H1 (cell line): ENCODE results near the gene VPS9D1. TPM values are rescaled to one million over a fixed set of nuclear protein-coding genes. Genes with fewer than 3 reads are reported as not detected.

Experiments used
- BCL11A ChIP-seq, 2 experiments: IDR thresholded peaks; one replicate each; pipeline ENCODE4 v1.6.1; 2011; ENCODE audit warnings: low read depth in 2 of 2, low read length in 2 of 2, mild to moderate bottlenecking in 2 of 2
- CEBPB ChIP-seq: IDR thresholded peaks from 2 replicates; pipeline ENCODE4 v1.6.1; 2012; ENCODE audit warnings: low read depth, low read length
- CHD2 ChIP-seq: IDR thresholded peaks from 2 replicates; pipeline ENCODE4 v1.6.1; 2012; ENCODE audit warnings: low read length, improper control_type of control experiment
- HDAC6 ChIP-seq: IDR thresholded peaks from one replicate; pipeline ENCODE4 v1.7.1; 2012; ENCODE audit warnings: low read depth, mild to moderate bottlenecking, inconsistent platforms, low read length, moderate library complexity
- JUN ChIP-seq: IDR thresholded peaks from 2 replicates; pipeline ENCODE4 v1.6.1; 2011; ENCODE audit warnings: low read depth, mild to moderate bottlenecking, improper control_type of control experiment, low read length
- JUND ChIP-seq: IDR thresholded peaks from 2 replicates; pipeline ENCODE4 v1.6.1; 2011; ENCODE audit warnings: mild to moderate bottlenecking, improper control_type of control experiment, low read length
- KDM1A ChIP-seq: fragments of 200-600, 300-600 bp; sonication (generic); IDR thresholded peaks from 2 replicates; pipeline ENCODE4 v1.7.1; 2016; ENCODE audit warnings: mild to moderate bottlenecking, low read length, borderline replicate concordance
- SIRT6 ChIP-seq: IDR thresholded peaks from one replicate; pipeline ENCODE4 v1.7.1; 2012; ENCODE audit warnings: low read length, inconsistent platforms
- SRF ChIP-seq: IDR thresholded peaks from 2 replicates; pipeline ENCODE4 v1.6.1; 2011; ENCODE audit warnings: mild to moderate bottlenecking, low read depth, low read length, moderate library complexity
- SUZ12 ChIP-seq: fragments of 200-600 bp; sonication (generic); IDR thresholded peaks from 2 replicates; pipeline ENCODE4 v1.6.1; 2012; ENCODE audit warnings: mild to moderate bottlenecking, inconsistent platforms, low read length, moderate library complexity, mixed read lengths
- TEAD4 ChIP-seq: IDR thresholded peaks from 2 replicates; pipeline ENCODE4 v1.6.1; 2012; ENCODE audit warnings: low read depth, low read length, inconsistent platforms, mixed read lengths
- polyA plus RNA-seq, 7 experiments: library from polyadenylated mRNA; depleted of rRNA in 3 of 7; stranded (reverse) in 5 of 7; unstranded in 2 of 7; fragments of >200 nt in 5 of 7; fragments of 200-250 nt in 2 of 7; gene quantifications; 1 replicate in 5 of 7; 2 replicates in 1 of 7; 4 replicates in 1 of 7; pipeline versions ENCODE4 v1.2.1 to v1.2.3, GENCODE V29; 2011 to 2013; ENCODE audit warnings: missing spikeins in 2 of 7, mixed read lengths in 2 of 7
- total RNA-seq: library from RNA; stranded (reverse); fragmentation: NEBNext Ultra II Directional; extraction: Animal tissue kit (Norgen Biotek cat#: 25700); gene quantifications from 2 replicates; pipeline ENCODE4 v1.2.1, GENCODE V29; 2021
- TF ChIP-seq, protein P1 (sequence below): fragments of 300-600 bp; sonication (generic); IDR thresholded peaks from 2 replicates; pipeline ENCODE4 v1.7.1; 2012; ENCODE audit warnings: low read length, moderate library complexity, mild to moderate bottlenecking, inconsistent platforms; ENCODE audit not compliant: insufficient replicate concordance

Gene VPS9D1
- total and polyA plus RNA-seq, 2 of the 8 experiments (the other 6 are each of a cell fraction or from before 2014, with no cell fraction given), result 2.9 to 5.4 TPM

DNA sequence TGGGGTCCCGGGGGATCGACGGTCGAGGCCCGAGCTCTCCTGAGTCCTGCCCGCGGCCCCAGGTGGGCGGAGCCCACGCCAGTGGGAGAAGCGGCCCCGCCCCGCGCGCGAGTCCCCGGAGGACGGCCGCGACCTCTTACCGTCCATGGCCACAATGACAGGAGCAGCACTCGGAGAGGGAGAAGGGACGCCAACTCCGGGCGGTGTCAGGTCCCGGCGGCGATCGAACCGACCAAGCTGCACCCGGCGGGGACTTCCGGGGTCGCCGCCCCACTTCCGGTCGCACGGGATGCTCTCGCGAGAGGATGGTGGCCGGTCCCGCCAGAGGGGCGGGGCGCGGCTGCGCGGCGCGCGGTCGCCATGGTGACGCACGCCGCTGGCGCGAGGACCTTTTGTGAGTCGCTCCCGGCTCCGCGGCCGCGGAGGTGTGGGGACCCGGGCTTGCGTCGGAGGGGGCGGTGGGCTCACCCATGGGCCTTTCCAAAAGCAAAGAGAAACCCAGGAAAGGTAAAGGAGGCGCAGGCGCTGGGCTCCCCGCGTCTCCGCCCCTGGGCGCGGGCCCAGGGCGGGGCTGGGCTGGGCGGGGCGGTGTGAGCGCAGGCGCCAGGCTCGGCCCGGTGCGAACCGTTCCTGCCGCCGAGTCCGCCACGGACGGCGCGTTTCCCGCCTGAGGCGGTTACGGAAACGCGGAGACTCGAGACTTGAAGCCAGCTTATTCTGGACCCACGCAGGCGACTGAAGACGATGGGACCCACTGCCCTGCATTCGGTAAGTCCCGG, 63.1 kb downstream of the VPS9D1 start, which contains the start of the genes CHMP1A and SPATA33 (continued):
- TF ChIP-seq, protein P1, sequence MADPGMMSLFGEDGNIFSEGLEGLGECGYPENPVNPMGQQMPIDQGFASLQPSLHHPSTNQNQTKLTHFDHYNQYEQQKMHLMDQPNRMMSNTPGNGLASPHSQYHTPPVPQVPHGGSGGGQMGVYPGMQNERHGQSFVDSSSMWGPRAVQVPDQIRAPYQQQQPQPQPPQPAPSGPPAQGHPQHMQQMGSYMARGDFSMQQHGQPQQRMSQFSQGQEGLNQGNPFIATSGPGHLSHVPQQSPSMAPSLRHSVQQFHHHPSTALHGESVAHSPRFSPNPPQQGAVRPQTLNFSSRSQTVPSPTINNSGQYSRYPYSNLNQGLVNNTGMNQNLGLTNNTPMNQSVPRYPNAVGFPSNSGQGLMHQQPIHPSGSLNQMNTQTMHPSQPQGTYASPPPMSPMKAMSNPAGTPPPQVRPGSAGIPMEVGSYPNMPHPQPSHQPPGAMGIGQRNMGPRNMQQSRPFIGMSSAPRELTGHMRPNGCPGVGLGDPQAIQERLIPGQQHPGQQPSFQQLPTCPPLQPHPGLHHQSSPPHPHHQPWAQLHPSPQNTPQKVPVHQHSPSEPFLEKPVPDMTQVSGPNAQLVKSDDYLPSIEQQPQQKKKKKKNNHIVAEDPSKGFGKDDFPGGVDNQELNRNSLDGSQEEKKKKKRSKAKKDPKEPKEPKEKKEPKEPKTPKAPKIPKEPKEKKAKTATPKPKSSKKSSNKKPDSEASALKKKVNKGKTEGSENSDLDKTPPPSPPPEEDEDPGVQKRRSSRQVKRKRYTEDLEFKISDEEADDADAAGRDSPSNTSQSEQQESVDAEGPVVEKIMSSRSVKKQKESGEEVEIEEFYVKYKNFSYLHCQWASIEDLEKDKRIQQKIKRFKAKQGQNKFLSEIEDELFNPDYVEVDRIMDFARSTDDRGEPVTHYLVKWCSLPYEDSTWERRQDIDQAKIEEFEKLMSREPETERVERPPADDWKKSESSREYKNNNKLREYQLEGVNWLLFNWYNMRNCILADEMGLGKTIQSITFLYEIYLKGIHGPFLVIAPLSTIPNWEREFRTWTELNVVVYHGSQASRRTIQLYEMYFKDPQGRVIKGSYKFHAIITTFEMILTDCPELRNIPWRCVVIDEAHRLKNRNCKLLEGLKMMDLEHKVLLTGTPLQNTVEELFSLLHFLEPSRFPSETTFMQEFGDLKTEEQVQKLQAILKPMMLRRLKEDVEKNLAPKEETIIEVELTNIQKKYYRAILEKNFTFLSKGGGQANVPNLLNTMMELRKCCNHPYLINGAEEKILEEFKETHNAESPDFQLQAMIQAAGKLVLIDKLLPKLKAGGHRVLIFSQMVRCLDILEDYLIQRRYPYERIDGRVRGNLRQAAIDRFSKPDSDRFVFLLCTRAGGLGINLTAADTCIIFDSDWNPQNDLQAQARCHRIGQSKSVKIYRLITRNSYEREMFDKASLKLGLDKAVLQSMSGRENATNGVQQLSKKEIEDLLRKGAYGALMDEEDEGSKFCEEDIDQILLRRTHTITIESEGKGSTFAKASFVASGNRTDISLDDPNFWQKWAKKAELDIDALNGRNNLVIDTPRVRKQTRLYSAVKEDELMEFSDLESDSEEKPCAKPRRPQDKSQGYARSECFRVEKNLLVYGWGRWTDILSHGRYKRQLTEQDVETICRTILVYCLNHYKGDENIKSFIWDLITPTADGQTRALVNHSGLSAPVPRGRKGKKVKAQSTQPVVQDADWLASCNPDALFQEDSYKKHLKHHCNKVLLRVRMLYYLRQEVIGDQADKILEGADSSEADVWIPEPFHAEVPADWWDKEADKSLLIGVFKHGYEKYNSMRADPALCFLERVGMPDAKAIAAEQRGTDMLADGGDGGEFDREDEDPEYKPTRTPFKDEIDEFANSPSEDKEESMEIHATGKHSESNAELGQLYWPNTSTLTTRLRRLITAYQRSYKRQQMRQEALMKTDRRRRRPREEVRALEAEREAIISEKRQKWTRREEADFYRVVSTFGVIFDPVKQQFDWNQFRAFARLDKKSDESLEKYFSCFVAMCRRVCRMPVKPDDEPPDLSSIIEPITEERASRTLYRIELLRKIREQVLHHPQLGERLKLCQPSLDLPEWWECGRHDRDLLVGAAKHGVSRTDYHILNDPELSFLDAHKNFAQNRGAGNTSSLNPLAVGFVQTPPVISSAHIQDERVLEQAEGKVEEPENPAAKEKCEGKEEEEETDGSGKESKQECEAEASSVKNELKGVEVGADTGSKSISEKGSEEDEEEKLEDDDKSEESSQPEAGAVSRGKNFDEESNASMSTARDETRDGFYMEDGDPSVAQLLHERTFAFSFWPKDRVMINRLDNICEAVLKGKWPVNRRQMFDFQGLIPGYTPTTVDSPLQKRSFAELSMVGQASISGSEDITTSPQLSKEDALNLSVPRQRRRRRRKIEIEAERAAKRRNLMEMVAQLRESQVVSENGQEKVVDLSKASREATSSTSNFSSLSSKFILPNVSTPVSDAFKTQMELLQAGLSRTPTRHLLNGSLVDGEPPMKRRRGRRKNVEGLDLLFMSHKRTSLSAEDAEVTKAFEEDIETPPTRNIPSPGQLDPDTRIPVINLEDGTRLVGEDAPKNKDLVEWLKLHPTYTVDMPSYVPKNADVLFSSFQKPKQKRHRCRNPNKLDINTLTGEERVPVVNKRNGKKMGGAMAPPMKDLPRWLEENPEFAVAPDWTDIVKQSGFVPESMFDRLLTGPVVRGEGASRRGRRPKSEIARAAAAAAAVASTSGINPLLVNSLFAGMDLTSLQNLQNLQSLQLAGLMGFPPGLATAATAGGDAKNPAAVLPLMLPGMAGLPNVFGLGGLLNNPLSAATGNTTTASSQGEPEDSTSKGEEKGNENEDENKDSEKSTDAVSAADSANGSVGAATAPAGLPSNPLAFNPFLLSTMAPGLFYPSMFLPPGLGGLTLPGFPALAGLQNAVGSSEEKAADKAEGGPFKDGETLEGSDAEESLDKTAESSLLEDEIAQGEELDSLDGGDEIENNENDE, result no peak
- TF ChIP-seq JUND, result no peak; the same call in 1 of the 2 replicates
- TF ChIP-seq CEBPB, result no peak
- TF ChIP-seq SIRT6, result no peak
- TF ChIP-seq KDM1A, result no peak
- TF ChIP-seq SRF, result peak; percentile 1; the same call in 1 of the 2 replicates
- TF ChIP-seq TEAD4, result no peak
- peak; percentile 93 for TF ChIP-seq CHD2
- TF ChIP-seq HDAC6, result no peak
- TF ChIP-seq BCL11A (IDR thresholded peaks at IDR 0.05; ENCODE audit: low read depth in 2 of 2, low read length in 2 of 2), result no peak
- TF ChIP-seq JUN, result no peak
- no peak for TF ChIP-seq SUZ12
